Measurements from ENCODE around the gene KRTAP9-4.
"Not testable (repeated sequence)": the region's sequence is repeated elsewhere in the genome, so short reads cannot be mapped to it uniquely, and the experiment has no call there.

KRTAP9-4 gene

GRCh38 chr17:41249637-41250240 is at the start of gene KRTAP9-4:
KRTAP9-4 (plus strand) TSS chr17:41249687; CDS start chr17:41249721, 34 bp downstream.
- not testable (repeated sequence) for DNase-seq

- DNase-seq, result no peak
Measured at GRCh38 chr17:41211845-41212466, 37.5 kb upstream of the KRTAP9-4 start.

- DNase-seq, result no peak
Measured at GRCh38 chr17:41212524-41213169, 36.8 kb upstream of the KRTAP9-4 start.

DNA sequence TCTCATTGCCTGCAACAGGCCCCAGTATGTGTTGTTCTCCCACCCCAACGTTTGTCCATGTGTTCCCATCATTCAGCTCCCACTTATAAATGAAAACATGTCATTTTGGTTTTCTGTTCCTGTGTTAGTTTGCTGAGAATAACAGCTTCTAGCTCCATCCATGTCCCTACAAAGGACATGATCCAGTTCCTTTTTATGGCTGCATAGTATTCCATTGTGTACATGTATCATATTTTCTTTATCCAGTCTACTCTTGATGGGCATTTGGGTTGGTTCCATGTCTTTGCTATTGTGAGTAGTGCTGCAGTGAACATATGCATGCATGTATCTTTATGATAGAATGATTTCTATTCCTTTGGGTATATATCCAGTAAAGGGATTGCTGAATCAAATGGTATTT is 33.8 kb upstream of the KRTAP9-4 start:
- DNase-seq, result no peak

DNA sequence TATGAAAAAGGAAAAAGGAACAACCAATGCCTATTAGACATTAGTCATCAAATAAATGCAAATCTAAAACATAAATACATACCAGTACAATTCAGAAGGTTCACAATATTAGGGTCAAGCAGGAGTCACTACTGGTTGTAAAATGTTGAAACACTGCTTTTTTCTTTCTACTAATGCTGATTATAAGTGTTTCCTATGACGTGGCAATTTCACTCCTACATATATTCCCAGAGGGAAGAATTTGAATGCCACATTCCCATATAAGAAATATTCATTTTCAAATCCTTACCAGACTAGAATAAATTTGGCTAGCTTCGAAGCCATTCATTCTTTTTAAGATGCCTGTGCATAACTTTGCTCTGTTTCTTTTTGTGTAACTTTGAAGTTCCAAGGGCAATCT is 25.7 kb upstream of the KRTAP9-4 start:
- DNase-seq, result no peak

DNA sequence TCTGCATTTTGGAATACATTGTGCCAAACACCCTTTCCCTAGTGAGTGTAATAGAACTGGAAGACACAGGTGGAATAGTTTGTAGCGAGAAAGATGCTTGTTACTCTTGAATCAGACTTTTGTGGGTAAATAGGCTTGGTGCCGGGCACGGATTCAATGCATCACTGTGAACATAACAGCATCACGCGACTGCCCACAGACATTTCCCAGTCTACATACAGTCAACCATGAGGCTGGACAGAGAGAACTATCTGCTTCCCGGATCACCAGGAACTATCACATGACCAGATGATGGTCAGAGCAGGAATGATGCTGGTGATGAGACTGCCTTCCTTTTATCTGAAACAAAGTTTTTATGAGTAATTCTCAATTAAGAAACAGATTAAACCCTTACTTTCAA is 23.4 kb upstream of the KRTAP9-4 start:
- DNase-seq, result no peak

GRCh38 chr17:41226598-41227095 is 22.8 kb upstream of the KRTAP9-4 start, which contains the start of gene KRTAP9-2:
KRTAP9-2 (plus strand) TSS chr17:41226648; CDS start chr17:41226655, 7 bp downstream.
- DNase-seq, result not testable (repeated sequence)

DNA sequence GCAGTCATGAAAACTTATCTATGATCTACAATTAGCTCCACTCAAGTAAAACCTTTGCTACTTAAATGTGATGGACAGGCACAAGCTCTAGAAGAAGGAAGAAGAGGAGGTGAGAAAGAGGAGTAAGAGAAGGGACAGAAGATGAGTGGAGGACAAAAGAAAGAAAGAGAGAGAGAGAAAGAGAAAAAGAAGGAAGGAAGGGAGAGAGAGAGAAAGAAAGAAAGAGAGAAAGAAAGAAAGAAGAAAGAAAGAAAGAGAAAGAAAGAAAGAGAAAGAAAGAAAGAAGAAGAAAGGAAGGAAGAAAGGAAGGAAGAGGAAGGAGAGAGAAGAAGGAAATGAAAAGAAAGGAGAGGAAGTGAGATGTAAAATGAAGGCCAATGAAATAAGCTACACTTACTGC is 19.4 kb upstream of the KRTAP9-4 start:
- DNase-seq, result no peak

DNA sequence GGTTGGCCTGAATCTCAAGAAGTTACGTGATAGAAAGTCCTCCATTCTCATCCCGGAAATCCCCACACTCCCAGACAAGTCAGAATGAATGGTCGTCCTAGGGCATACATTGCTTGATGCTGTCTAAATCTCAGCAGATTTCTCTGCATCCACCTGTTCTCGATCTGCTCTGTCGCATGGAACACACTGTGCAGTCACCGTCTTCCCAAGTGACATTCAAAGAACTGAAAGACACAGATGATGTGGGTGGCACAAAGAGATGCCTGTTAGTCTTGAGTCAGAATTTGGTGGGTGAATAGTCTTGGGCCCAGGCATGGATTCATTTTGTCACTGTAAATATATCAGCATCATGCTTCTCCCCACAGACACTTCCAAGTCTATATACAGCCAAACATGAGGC is 17.8 kb upstream of the KRTAP9-4 start:
- no peak for DNase-seq

- not testable (repeated sequence) for DNase-seq
Measured at GRCh38 chr17:41232399-41233105, 16.9 kb upstream of the KRTAP9-4 start, which contains the start of gene KRTAP9-3. KRTAP9-3 (plus strand) TSS chr17:41232449; CDS start chr17:41232502, 53 bp downstream.

DNA sequence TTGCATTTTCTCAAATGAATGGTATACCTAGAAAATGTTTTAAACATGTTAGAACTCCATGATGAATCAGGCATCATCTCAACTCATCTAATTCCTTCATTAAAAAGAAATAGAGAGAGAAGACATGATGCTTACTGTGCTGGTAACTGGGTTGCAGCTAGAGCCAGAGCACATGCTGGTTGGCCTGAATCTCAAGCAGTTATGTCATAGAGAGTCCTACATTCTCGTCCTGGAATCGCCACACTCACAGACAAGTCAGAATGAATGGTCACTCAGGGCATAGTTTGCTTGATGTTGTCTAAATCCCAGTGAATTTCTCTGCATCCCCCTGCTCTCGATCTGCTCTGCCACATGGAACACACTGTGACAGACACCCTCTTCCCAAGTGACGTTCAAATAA is 12.4 kb upstream of the KRTAP9-4 start:
- DNase-seq, result not testable (repeated sequence)

- not testable (repeated sequence) for DNase-seq
Measured at GRCh38 chr17:41237949-41238437, 11.5 kb upstream of the KRTAP9-4 start, which contains the start of gene KRTAP9-8. KRTAP9-8 (plus strand) TSS chr17:41237999; CDS start chr17:41238052, 53 bp downstream.

- not testable (repeated sequence) for DNase-seq
Measured at GRCh38 chr17:41246995-41247787, 2.3 kb upstream of the KRTAP9-4 start.

DNA sequence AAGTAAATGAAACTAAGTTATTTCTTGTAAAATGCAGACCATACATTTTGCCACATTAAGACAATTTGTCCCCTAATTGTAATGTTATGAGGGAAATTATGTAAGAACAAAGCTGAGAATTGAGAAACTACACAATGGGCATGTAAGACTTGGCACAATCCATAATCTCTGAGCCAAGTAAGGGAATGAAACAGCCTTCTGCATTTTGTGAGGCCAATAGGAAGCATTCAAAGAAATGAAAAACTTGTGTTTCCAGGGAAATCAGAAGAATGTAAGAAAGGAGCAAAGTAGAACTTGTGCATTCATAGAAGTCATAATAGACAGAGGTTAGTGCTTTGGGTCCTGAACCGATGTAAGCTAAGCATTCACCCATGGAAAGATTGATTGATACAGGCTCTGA is 1.8 kb downstream of the KRTAP9-4 start:
- DNase-seq, result no peak

- no peak for DNase-seq
Measured at GRCh38 chr17:41254861-41255260, 5.4 kb downstream of the KRTAP9-4 start.

- DNase-seq, result not testable (repeated sequence)
Measured at GRCh38 chr17:41255381-41256290, 6.1 kb downstream of the KRTAP9-4 start, which contains the start of gene KRTAP9-9. KRTAP9-9 (plus strand) TSS chr17:41255384.

GRCh38 chr17:41256291-41256685 is 6.8 kb downstream of the KRTAP9-4 start:
- DNase-seq, result no peak

DNA sequence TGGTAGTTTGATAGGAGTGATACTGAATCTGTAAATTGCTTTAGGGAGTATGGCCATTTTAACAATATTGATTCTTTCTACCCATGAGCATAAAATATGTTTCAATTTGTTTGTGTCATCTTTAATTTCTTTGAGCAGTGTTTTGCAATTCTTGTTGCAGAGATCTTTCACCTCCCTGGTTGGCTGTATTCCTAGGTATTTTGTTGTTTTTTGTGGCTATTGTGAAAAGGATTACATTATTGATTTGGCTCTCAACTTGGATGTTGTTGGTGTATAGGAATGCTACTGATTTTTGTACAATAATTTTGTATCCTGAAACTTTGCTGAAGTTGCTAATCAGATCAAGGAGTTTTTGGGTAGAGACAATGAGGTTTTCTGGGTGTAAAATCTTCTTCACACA is 8.9 kb downstream of the KRTAP9-4 start:
- DNase-seq, result no peak

DNA sequence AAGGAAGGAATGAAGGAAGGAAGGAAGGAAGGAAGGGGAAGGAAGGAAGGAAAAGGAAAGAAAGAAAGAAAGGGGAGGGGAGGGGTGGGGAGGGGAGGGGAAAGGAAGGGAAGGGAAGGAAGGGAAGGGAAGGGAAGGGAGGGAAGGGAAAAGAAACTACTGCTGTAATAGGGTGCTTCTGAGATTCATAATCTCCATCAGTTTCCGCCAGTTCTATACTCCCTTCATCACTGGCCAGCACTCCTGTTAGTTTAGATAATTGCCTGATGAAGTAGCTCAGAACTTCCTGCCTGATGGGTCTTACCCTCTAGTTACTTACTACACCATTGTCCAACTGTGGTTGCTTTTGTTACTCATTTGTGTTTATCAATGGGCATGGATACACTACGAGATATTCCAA is 13.7 kb downstream of the KRTAP9-4 start:
- no peak for DNase-seq

- DNase-seq, result no peak
Measured at GRCh38 chr17:41264599-41264998, 15.1 kb downstream of the KRTAP9-4 start.

GRCh38 chr17:41265078-41265477 is 15.6 kb downstream of the KRTAP9-4 start, which contains the start of gene KRTAP9-6:
KRTAP9-6 (plus strand) TSS chr17:41265378; CDS start chr17:41265378, 0 bp downstream.
- no peak for DNase-seq
